PC-9 (cell line): ENCODE results near the gene SOX5. TPM values are rescaled to one million over a fixed set of nuclear protein-coding genes. Genes with fewer than 3 reads are reported as not detected.

ENCODE experiments used
- BruUV-seq: library from RNA; stranded (reverse); fragments of 400-500 nt; replicated peaks from 2 replicates; lab custom pipeline; 2021; lab: Mats Ljungman, UMichigan
- CTCF ChIA-PET: fragments of 300-600 bp; sonication (Branson Sonifier 250); formaldehyde crosslinking; loops from one replicate; lab custom pipeline; 2022; ENCODE audit warnings: antibody characterized with exemption; lab: Charles Lee
- POLR2A ChIA-PET: fragments of 300-600 bp; sonication (Branson Sonifier 250); formaldehyde crosslinking; loops from one replicate; lab custom pipeline; 2022; ENCODE audit warnings: antibody characterized with exemption; ENCODE audit not compliant: unreplicated experiment; lab: Charles Lee
- DNase-seq, 2 experiments: peaks; one replicate each; pipeline versions ENCODE4 v3.0.0 to v3.0.0-alpha.2; 2015 to 2022; ENCODE audit warnings: mixed read lengths in 1 of 2
- H2AFZ ChIP-seq: fragments of 200-600 bp; sonication (generic); 2 replicates; pipeline ENCODE4 v1.8.1; 2017; ENCODE audit warnings: antibody characterized with exemption
- H3F3A ChIP-seq: fragments of 200-600 bp; sonication (generic); 2 replicates; pipeline ENCODE4 v1.8.1; 2017; ENCODE audit warnings: antibody characterized with exemption, mild to moderate bottlenecking, low read depth; ENCODE audit not compliant: insufficient read depth
- H3K27ac ChIP-seq: fragments of 200-600 bp; sonication (generic); 2 replicates; pipeline ENCODE4 v1.6.1; 2016; ENCODE audit warnings: mixed run types
- H3K27me3 ChIP-seq: fragments of 200-600 bp; sonication (generic); 2 replicates; pipeline ENCODE4 v1.6.1; 2016; ENCODE audit warnings: low read depth, mixed run types; ENCODE audit not compliant: insufficient read depth
- H3K36me3 ChIP-seq: fragments of 200-600 bp; sonication (generic); 2 replicates; pipeline ENCODE4 v1.6.1; 2016; ENCODE audit warnings: low read depth, mixed run types
- H3K4me1 ChIP-seq: fragments of 200-600 bp; sonication (generic); replicated peaks from 2 replicates; pipeline ENCODE4 v1.6.1; 2016; ENCODE audit warnings: mixed run types; ENCODE audit not compliant: insufficient read depth
- H3K4me2 ChIP-seq: fragments of 200-600 bp; sonication (generic); 2 replicates; pipeline ENCODE4 v1.6.1; 2017; ENCODE audit warnings: mixed run types
- H3K4me3 ChIP-seq: fragments of 200-600 bp; sonication (generic); 2 replicates; pipeline ENCODE4 v1.6.1; 2016; ENCODE audit warnings: mixed run types
- H3K79me2 ChIP-seq: fragments of 200-600 bp; sonication (generic); 2 replicates; pipeline ENCODE4 v1.6.1; 2017; ENCODE audit warnings: low read depth, mixed run types
- H3K9me2 ChIP-seq: fragments of 200-600 bp; sonication (generic); 2 replicates; pipeline ENCODE4 v1.8.1; 2017; ENCODE audit warnings: mild to moderate bottlenecking; ENCODE audit not compliant: insufficient read depth
- H3K9me3 ChIP-seq: fragments of 200-600 bp; sonication (generic); 2 replicates; pipeline ENCODE4 v1.8.1; 2016; ENCODE audit warnings: low read depth; ENCODE audit not compliant: insufficient read depth
- H4K20me1 ChIP-seq: fragments of 200-600 bp; sonication (generic); 2 replicates; pipeline ENCODE4 v1.8.1; 2017; ENCODE audit not compliant: insufficient read depth
- CTCF ChIP-seq: fragments of 200-600 bp; sonication (generic); conservative IDR thresholded peaks from 2 replicates; pipeline ENCODE4 v1.6.1; 2017; ENCODE audit warnings: mixed run types, antibody characterized with exemption, mild to moderate bottlenecking, moderate library complexity
- EZH2 ChIP-seq: fragments of 200-600 bp; sonication (generic); IDR thresholded peaks from 2 replicates; pipeline ENCODE4 v1.8.0; 2017; ENCODE audit warnings: antibody characterized with exemption, low read depth
- intact Hi-C: fragments of 100-400 bp; cut with micrococcal nuclease; formaldehyde crosslinking; loops from one replicate; pipeline ENCODE4 v1.10.0; 2022; ENCODE audit not compliant: unreplicated experiment
- total RNA-seq: library from RNA; stranded (reverse); gene quantifications from 2 replicates; pipeline ENCODE4 v1.2.3, GENCODE V29; 2021

SOX5 gene
- total RNA-seq, 1 experiment from 2014 or later: not detected

- Histone ChIP-seq H4K20me1 (no peaks in the 10 kb centered on the region), H3K27me3 (peaks cover 20% of the 10 kb centered on the region; the same call in 1 of the 2 replicates), H3K79me2 (no peaks in the 10 kb centered on the region), H3K4me2 (no peak overlapping the region), H3K9me2 (no peaks in the 10 kb centered on the region; the same call in 1 of the 2 replicates), H2AFZ (no peak overlapping the region), H3F3A (no peaks in the 10 kb centered on the region), H3K27ac (no peak overlapping the region), H3K9me3 (no peaks in the 10 kb centered on the region), H3K4me3 (no peak overlapping the region), H3K4me1 (no peaks in the 10 kb centered on the region), H3K36me3 (no peaks in the 10 kb centered on the region)
- ChIA-PET POLR2A (no interaction called here), CTCF (no interaction called here)
- BruUV-seq: no TSS peak
- no peak for DNase-seq
- intact Hi-C loops: no loop called here
- no peak for TF ChIP-seq EZH2
Observed at GRCh38 chr12:23581913-23582312, 367.6 kb downstream of the SOX5 start.

GRCh38 chr12:23579257-23579656, 370.2 kb downstream of the SOX5 start:
- Histone ChIP-seq H3K79me2 (no peaks in the 10 kb centered on the region), H3K27ac (no peak overlapping the region), H3K4me2 (no peak overlapping the region), H3K4me1 (no peaks in the 10 kb centered on the region), H4K20me1 (no peaks in the 10 kb centered on the region), H3K4me3 (no peak overlapping the region), H2AFZ (no peak overlapping the region), H3K9me2 (no peaks in the 10 kb centered on the region), H3F3A (no peaks in the 10 kb centered on the region), H3K9me3 (no peaks in the 10 kb centered on the region), H3K27me3 (peaks cover 13% of the 10 kb centered on the region; the same call in 1 of the 2 replicates), H3K36me3 (no peaks in the 10 kb centered on the region)
- POLR2A ChIA-PET: no interaction called here
- TF ChIP-seq CTCF (no peak), EZH2 (no peak)
- DNase-seq: no peak
- CTCF ChIA-PET: no interaction called here
- intact Hi-C loops: no loop called here
- BruUV-seq: no TSS peak

GRCh38 chr12:23576372-23576771, 373.1 kb downstream of the SOX5 start:
- intact Hi-C loops: no loop called here
- Histone ChIP-seq H2AFZ (no peak overlapping the region), H4K20me1 (no peaks in the 10 kb centered on the region), H3F3A (no peaks in the 10 kb centered on the region), H3K79me2 (no peaks in the 10 kb centered on the region), H3K4me1 (no peaks in the 10 kb centered on the region), H3K4me2 (no peak overlapping the region), H3K4me3 (no peak overlapping the region), H3K27ac (no peak overlapping the region), H3K9me3 (no peaks in the 10 kb centered on the region), H3K27me3 (no peaks in the 10 kb centered on the region), H3K36me3 (no peaks in the 10 kb centered on the region), H3K9me2 (no peaks in the 10 kb centered on the region; the same call in 1 of the 2 replicates)
- no peak for DNase-seq
- BruUV-seq: no TSS peak
- POLR2A ChIA-PET: no interaction called here
- CTCF ChIA-PET: no interaction called here
- TF ChIP-seq CTCF: no peak
- no peak for TF ChIP-seq EZH2

GRCh38 chr12:23569356-23569755, 380.1 kb downstream of the SOX5 start:
- ChIA-PET POLR2A (no interaction called here), CTCF (no interaction called here)
- Histone ChIP-seq H3K4me3 (no peak overlapping the region), H3F3A (no peaks in the 10 kb centered on the region), H3K9me3 (no peaks in the 10 kb centered on the region), H3K27me3 (no peaks in the 10 kb centered on the region), H3K36me3 (no peaks in the 10 kb centered on the region), H3K79me2 (no peaks in the 10 kb centered on the region), H3K9me2 (no peaks in the 10 kb centered on the region; the same call in 1 of the 2 replicates), H4K20me1 (no peaks in the 10 kb centered on the region), H2AFZ (no peak overlapping the region), H3K4me1 (no peaks in the 10 kb centered on the region), H3K27ac (no peak overlapping the region), H3K4me2 (no peak overlapping the region)
- no TSS peak for BruUV-seq
- intact Hi-C loops: no loop called here
- DNase-seq: no peak
- TF ChIP-seq CTCF (no peak), EZH2 (no peak)
